A673 (cell line): Measurements from ENCODE around the gene SLIT3. TPM values are rescaled to one million over a fixed set of nuclear protein-coding genes. Genes with fewer than 3 reads are reported as not detected.

Experiments
- BruUV-seq: library from RNA; stranded (reverse); fragments of 400-500 nt; replicated peaks from 2 replicates; lab custom pipeline; 2021; lab: Mats Ljungman, UMichigan
- CTCF ChIA-PET: fragments of 300-600 bp; sonication (Branson Sonifier 250); formaldehyde crosslinking; loops from one replicate; lab custom pipeline; 2022; ENCODE audit warnings: antibody characterized with exemption; lab: Charles Lee
- POLR2A ChIA-PET: fragments of 300-600 bp; sonication (Branson Sonifier 250); formaldehyde crosslinking; loops from one replicate; lab custom pipeline; 2022; ENCODE audit warnings: antibody characterized with exemption; ENCODE audit not compliant: low non-redundant PET; lab: Charles Lee
- DNase-seq: peaks from one replicate; pipeline ENCODE4 v3.0.0-alpha.2; 2015; ENCODE audit warnings: low spot score
- H3K27ac ChIP-seq: fragments of 200-600 bp; sonication (generic); 2 replicates; pipeline ENCODE4 v1.5.1; 2016; ENCODE audit warnings: mixed run types, low read depth, mild to moderate bottlenecking, mixed read lengths, antibody characterized with exemption, low read length; ENCODE audit not compliant: poor library complexity, severe bottlenecking
- H3K27me3 ChIP-seq: fragments of 200-600 bp; sonication (generic); replicated peaks from 2 replicates; pipeline ENCODE4 v1.6.1; 2017; ENCODE audit warnings: mixed run types, low read depth, mild to moderate bottlenecking, mixed read lengths, antibody characterized with exemption, low read length; ENCODE audit not compliant: insufficient read depth, poor library complexity
- H3K36me3 ChIP-seq: fragments of 200-600 bp; sonication (generic); 2 replicates; pipeline ENCODE4 v1.6.1; 2016; ENCODE audit warnings: mixed run types, mild to moderate bottlenecking, mixed read lengths, antibody characterized with exemption, low read length; ENCODE audit not compliant: insufficient read depth, poor library complexity, severe bottlenecking
- H3K4me1 ChIP-seq: fragments of 200-600 bp; sonication (generic); 2 replicates; pipeline ENCODE4 v1.6.1; 2017; ENCODE audit warnings: mixed run types, mild to moderate bottlenecking, mixed read lengths, antibody characterized with exemption, low read length; ENCODE audit not compliant: insufficient read depth, poor library complexity, severe bottlenecking
- H3K4me3 ChIP-seq: fragments of 200-600 bp; sonication (generic); 2 replicates; pipeline ENCODE4 v1.5.1; 2016; ENCODE audit warnings: low read depth, mixed run types, mild to moderate bottlenecking, mixed read lengths, low read length; ENCODE audit not compliant: poor library complexity, severe bottlenecking
- H3K9me3 ChIP-seq: fragments of 200-600 bp; sonication (generic); 2 replicates; pipeline ENCODE4 v1.6.1; 2016; ENCODE audit warnings: mixed run types, low read depth, mild to moderate bottlenecking, mixed read lengths, antibody characterized with exemption, low read length; ENCODE audit not compliant: poor library complexity, severe bottlenecking
- CTCF ChIP-seq: fragments of 300-800, 200-600 bp; sonication (generic); conservative IDR thresholded peaks from 2 replicates; pipeline ENCODE4 v1.5.1; 2017; ENCODE audit warnings: low read depth, mild to moderate bottlenecking, antibody characterized with exemption, low read length, moderate library complexity, mixed read lengths
- EZH2 ChIP-seq: fragments of 200-600 bp; sonication (generic); IDR thresholded peaks from 2 replicates; pipeline ENCODE4 v1.6.1; 2017; ENCODE audit warnings: borderline replicate concordance, low read depth, mild to moderate bottlenecking, mixed read lengths, antibody characterized with exemption, low read length; ENCODE audit not compliant: poor library complexity, severe bottlenecking
- intact Hi-C: fragments of 100-400 bp; cut with micrococcal nuclease; formaldehyde crosslinking; loops from one replicate; pipeline ENCODE4 v1.10.0; 2022; ENCODE audit not compliant: unreplicated experiment
- total RNA-seq: library from RNA; stranded (reverse); gene quantifications from 2 replicates; pipeline ENCODE4 v1.2.3, GENCODE V29; 2021

SLIT3 gene
- total RNA-seq, 1 experiment from 2014 or later = not detected

GRCh38 chr5:169036079-169036805 lies 264.7 kb downstream of the SLIT3 start:
- no peaks in the 10 kb centered on the region for H3K36me3 ChIP-seq
- no peaks in the 10 kb centered on the region for H3K4me1 ChIP-seq
- ChIA-PET POLR2A (no interaction called here), CTCF (no interaction called here)
- no TSS peak for BruUV-seq
- H3K27ac ChIP-seq = no peak overlapping the region
- H3K4me3 ChIP-seq = no peak overlapping the region
- intact Hi-C loops = no loop called here
- H3K9me3 ChIP-seq = no peaks in the 10 kb centered on the region
- H3K27me3 ChIP-seq = peaks cover 41% of the 10 kb centered on the region
- no peak for TF ChIP-seq CTCF
- no peak for TF ChIP-seq EZH2
- DNase-seq = no peak

- Histone ChIP-seq H3K4me1 (no peaks in the 10 kb centered on the region), H3K27ac (no peak overlapping the region), H3K27me3 (peaks cover 21% of the 10 kb centered on the region), H3K36me3 (no peaks in the 10 kb centered on the region), H3K9me3 (no peaks in the 10 kb centered on the region), H3K4me3 (no peak overlapping the region)
- TF ChIP-seq CTCF (no peak), EZH2 (no peak)
- intact Hi-C loops = no loop called here
- CTCF ChIA-PET = no interaction called here
- no TSS peak for BruUV-seq
- no peak for DNase-seq
- POLR2A ChIA-PET = no interaction called here
Observed at GRCh38 chr5:169029661-169030274, 271.2 kb downstream of the SLIT3 start.

- H3K36me3 ChIP-seq = no peaks in the 10 kb centered on the region
- H3K27me3 ChIP-seq = peaks cover 28% of the 10 kb centered on the region
- no peak for DNase-seq
- H3K27ac ChIP-seq = no peak overlapping the region
- POLR2A ChIA-PET = no interaction called here
- intact Hi-C loops = no loop called here
- TF ChIP-seq EZH2 = no peak
- no peak for TF ChIP-seq CTCF
- no peak overlapping the region for H3K4me3 ChIP-seq
- H3K4me1 ChIP-seq = no peaks in the 10 kb centered on the region
- CTCF ChIA-PET = no interaction called here
- H3K9me3 ChIP-seq = no peaks in the 10 kb centered on the region
- BruUV-seq = no TSS peak
Observed at GRCh38 chr5:169029037-169029436, 271.9 kb downstream of the SLIT3 start.
